H9 (cell line): Measurements from ENCODE around the gene PLXNA4. TPM values are rescaled to one million over a fixed set of nuclear protein-coding genes. Genes with fewer than 3 reads are reported as not detected.

Source experiments
- DNase-seq: peaks from one replicate; pipeline ENCODE4 v3.0.0-alpha.2; 2017
- H2AFZ ChIP-seq: one replicate; pipeline ENCODE4 v1.6.1; 2013; ENCODE audit warnings: mild to moderate bottlenecking, low read length, control low read depth, moderate library complexity
- H2AK5ac ChIP-seq: 2 replicates; pipeline ENCODE4 v1.6.1; 2013; ENCODE audit warnings: low read length, control low read depth, mixed read lengths; ENCODE audit not compliant: insufficient read length
- H2BK120ac ChIP-seq: one replicate; pipeline ENCODE4 v1.6.1; 2013; ENCODE audit warnings: low read depth, mild to moderate bottlenecking, low read length, control low read depth, inconsistent platforms; ENCODE audit not compliant: poor library complexity, severe bottlenecking
- H2BK12ac ChIP-seq: 2 replicates; pipeline ENCODE4 v1.6.1; 2013; ENCODE audit warnings: low read length, control low read depth, mixed read lengths, low read depth; ENCODE audit not compliant: insufficient read length
- H2BK15ac ChIP-seq: 2 replicates; pipeline ENCODE4 v1.6.1; 2013; ENCODE audit warnings: low read depth, low read length, control low read depth
- H2BK20ac ChIP-seq: one replicate; pipeline ENCODE4 v1.6.1; 2013; ENCODE audit warnings: low read depth, mild to moderate bottlenecking, low read length, control low read depth, inconsistent platforms; ENCODE audit not compliant: poor library complexity, severe bottlenecking
- H2BK5ac ChIP-seq: 2 replicates; pipeline ENCODE4 v1.6.1; 2013; ENCODE audit warnings: low read length, control low read depth, mixed read lengths; ENCODE audit not compliant: insufficient read length
- H3K14ac ChIP-seq: 2 replicates; pipeline ENCODE4 v1.6.1; 2013; ENCODE audit warnings: low read length, control low read depth; ENCODE audit not compliant: insufficient read depth
- H3K18ac ChIP-seq: 2 replicates; pipeline ENCODE4 v1.6.1; 2013; ENCODE audit warnings: low read depth, mild to moderate bottlenecking, mixed read lengths, low read length, control low read depth; ENCODE audit not compliant: insufficient read length
- H3K23ac ChIP-seq: 2 replicates; pipeline ENCODE4 v1.6.1; 2013; ENCODE audit warnings: low read length, control low read depth, mixed read lengths, low read depth; ENCODE audit not compliant: insufficient read length
- H3K23me2 ChIP-seq: 2 replicates; pipeline ENCODE4 v1.6.1; 2013; ENCODE audit warnings: low read depth, mild to moderate bottlenecking, mixed read lengths, low read length, control low read depth; ENCODE audit not compliant: insufficient read length, poor library complexity, severe bottlenecking
- H3K27ac ChIP-seq: 2 replicates; pipeline ENCODE4 v1.5.1; 2013; ENCODE audit warnings: low read length, control low read depth, mixed read lengths, low read depth; ENCODE audit not compliant: insufficient read length
- H3K27me3 ChIP-seq: 2 replicates; pipeline ENCODE4 v1.6.1; 2013; ENCODE audit warnings: low read length, control low read depth, inconsistent platforms; ENCODE audit not compliant: insufficient read depth
- H3K4ac ChIP-seq: 2 replicates; pipeline ENCODE4 v1.6.1; 2013; ENCODE audit warnings: low read depth, mild to moderate bottlenecking, control low read depth, inconsistent platforms, low read length, moderate library complexity
- H3K4me1 ChIP-seq: 2 replicates; pipeline ENCODE4 v1.6.1; 2013; ENCODE audit warnings: low read length, control low read depth, inconsistent platforms; ENCODE audit not compliant: insufficient read depth
- H3K4me2 ChIP-seq: 2 replicates; pipeline ENCODE4 v1.6.1; 2013; ENCODE audit warnings: low read length, control low read depth, mixed read lengths; ENCODE audit not compliant: insufficient read length, insufficient read depth
- H3K56ac ChIP-seq: 2 replicates; pipeline ENCODE4 v1.6.1; 2013; ENCODE audit warnings: low read depth, mild to moderate bottlenecking, mixed read lengths, low read length, control low read depth; ENCODE audit not compliant: insufficient read length
- H3K79me1 ChIP-seq: 2 replicates; pipeline ENCODE4 v1.6.1; 2013; ENCODE audit warnings: low read depth, mild to moderate bottlenecking, moderate library complexity, low read length, control low read depth, inconsistent platforms; ENCODE audit not compliant: insufficient read depth, poor library complexity, severe bottlenecking
- H3K79me2 ChIP-seq: 2 replicates; pipeline ENCODE4 v1.6.1; 2013; ENCODE audit warnings: low read length, control low read depth, inconsistent platforms; ENCODE audit not compliant: insufficient read depth
- H3K9ac ChIP-seq: 2 replicates; pipeline ENCODE4 v1.6.1; 2013; ENCODE audit warnings: low read length, control low read depth, mixed read lengths; ENCODE audit not compliant: insufficient read length; ENCODE audit errors: extremely low read depth
- H3K9me3 ChIP-seq: one replicate; pipeline ENCODE4 v1.6.1; 2013; ENCODE audit warnings: low read depth, low read length, inconsistent platforms; ENCODE audit not compliant: control insufficient read depth
- H3T11ph ChIP-seq: one replicate; pipeline ENCODE4 v1.6.1; 2013; ENCODE audit warnings: mild to moderate bottlenecking, low read length, control low read depth, inconsistent platforms
- H4K20me1 ChIP-seq: one replicate; pipeline ENCODE4 v1.6.1; 2013; ENCODE audit not compliant: control insufficient read depth, insufficient read length, insufficient read depth
- H4K5ac ChIP-seq: 2 replicates; pipeline ENCODE4 v1.6.1; 2013; ENCODE audit warnings: low read depth, mild to moderate bottlenecking, mixed read lengths, low read length, control low read depth; ENCODE audit not compliant: insufficient read length
- H4K8ac ChIP-seq: replicated peaks from 2 replicates; pipeline ENCODE4 v1.6.1; 2013; ENCODE audit warnings: low read length, control low read depth, mixed read lengths, low read depth; ENCODE audit not compliant: insufficient read length
- H4K91ac ChIP-seq: 2 replicates; pipeline ENCODE4 v1.6.1; 2013; ENCODE audit warnings: low read depth, mild to moderate bottlenecking, moderate library complexity, mixed read lengths, low read length, control low read depth; ENCODE audit not compliant: insufficient read length
- H3K27ac Mint-ChIP-seq, 3 experiments: 2 replicates in 2 of 3; 3 replicates in 1 of 3; pipeline ENCODE4 v1.8.0; 2020 to 2021; ENCODE audit warnings: mixed read lengths in 3 of 3, mild to moderate bottlenecking in 1 of 3, moderate library complexity in 1 of 3
- H3K27me3 Mint-ChIP-seq: 2 replicates; pipeline ENCODE4 v1.8.0; 2021; ENCODE audit warnings: low read depth, mild to moderate bottlenecking, moderate library complexity, mixed read lengths
- H3K36me3 Mint-ChIP-seq, 3 experiments: 2 replicates in 2 of 3; 3 replicates in 1 of 3; pipeline ENCODE4 v1.8.0; 2020 to 2021; ENCODE audit warnings: low read depth in 3 of 3, mixed read lengths in 3 of 3; ENCODE audit not compliant: insufficient read depth in 1 of 3
- H3K4me1 Mint-ChIP-seq, 2 experiments: 2 replicates each; pipeline ENCODE4 v1.8.0; 2020; ENCODE audit warnings: mixed read lengths in 2 of 2
- H3K4me3 Mint-ChIP-seq, 2 experiments: 2 replicates in 1 of 2; 3 replicates in 1 of 2; pipeline ENCODE4 v1.8.0; 2020 to 2021; ENCODE audit warnings: mild to moderate bottlenecking in 2 of 2, mixed read lengths in 2 of 2, moderate library complexity in 1 of 2
- H3K9me3 Mint-ChIP-seq, 2 experiments: 2 replicates in 1 of 2; 3 replicates in 1 of 2; pipeline ENCODE4 v1.8.0; 2020; ENCODE audit warnings: mild to moderate bottlenecking in 2 of 2, mixed read lengths in 2 of 2, moderate library complexity in 1 of 2
- CTCF ChIP-seq: fragments of 200-600 bp; sonication (generic); conservative IDR thresholded peaks from 3 replicates; pipeline ENCODE4 v1.8.0; 2021; ENCODE audit warnings: antibody characterized with exemption, mild to moderate bottlenecking
- WGBS: extraction: QIAGEN DNeasy Blood & Tissue Kit; methylation state at CpG from one replicate; pipeline ENCODE4 v1.1.7; 2013; ENCODE audit warnings: missing lambda C conversion rate, low lambda C conversion rate, mixed read lengths; ENCODE audit not compliant: insufficient read length; ENCODE audit errors: extremely low coverage; 5-methylcytosine and 5-hydroxymethylcytosine counted together
- total RNA-seq: library from RNA; stranded (reverse); gene quantifications from 2 replicates; pipeline ENCODE4 v1.2.1, GENCODE V29; 2021

Gene PLXNA4
- total RNA-seq, 1 experiment from 2014 or later, result 0.35 TPM

DNA sequence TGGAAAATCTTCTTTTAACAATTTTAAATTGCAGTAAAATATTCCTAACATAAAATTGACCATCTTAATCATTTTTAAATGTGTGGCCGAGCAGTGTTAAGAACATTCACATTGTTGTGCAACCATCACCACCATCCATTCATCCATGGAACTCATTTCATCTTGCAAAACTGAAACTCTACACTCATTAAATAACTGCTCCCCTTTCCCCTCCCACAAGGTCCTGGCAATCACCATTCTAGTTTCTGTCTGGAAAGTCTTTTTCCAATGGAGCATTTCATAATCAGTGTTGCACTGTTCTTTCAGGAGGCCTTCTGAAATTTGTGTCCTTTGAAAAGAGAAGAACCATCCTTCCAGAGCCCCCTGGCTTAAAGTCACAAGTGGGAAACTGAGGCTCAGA, 233.1 kb downstream of the PLXNA4 start:
- H3K9me3 Mint-ChIP-seq, result no peaks in the 10 kb centered on the region
- H3K4me1 ChIP-seq, result no peaks in the 10 kb centered on the region
- DNase-seq, result no peak
- no peak overlapping the region for H2AK5ac ChIP-seq
- H2BK12ac ChIP-seq, result no peak overlapping the region
- H3K79me1 ChIP-seq, result no peaks in the 10 kb centered on the region
- no peak overlapping the region for H4K8ac ChIP-seq
- WGBS, result no CpG with 5 or more reads among the region's 1 CpG
- no peak overlapping the region for H3K4me2 ChIP-seq
- H3K9ac ChIP-seq, result no peak overlapping the region
- H2BK5ac ChIP-seq, result no peak overlapping the region
- H2BK20ac ChIP-seq, result no peak overlapping the region
- H3K56ac ChIP-seq, result no peak overlapping the region
- peaks cover 10% of the 10 kb centered on the region for H3K27me3 Mint-ChIP-seq
- H3K36me3 Mint-ChIP-seq, result no peaks in the 10 kb centered on the region
- H4K91ac ChIP-seq, result no peak overlapping the region
- no peaks in the 10 kb centered on the region for H3K27me3 ChIP-seq
- no peak for TF ChIP-seq CTCF
- no peaks in the 10 kb centered on the region for H4K20me1 ChIP-seq
- no peak overlapping the region for H2BK15ac ChIP-seq
- H3K23me2 ChIP-seq, result no peaks in the 10 kb centered on the region
- no peak overlapping the region for H3K23ac ChIP-seq
- no peaks in the 10 kb centered on the region for H3K9me3 ChIP-seq
- no peak overlapping the region for H2BK120ac ChIP-seq
- no peak overlapping the region for H3T11ph ChIP-seq
- no peak overlapping the region for H3K27ac Mint-ChIP-seq
- H3K14ac ChIP-seq, result no peak overlapping the region
- no peak overlapping the region for H3K18ac ChIP-seq
- H3K4ac ChIP-seq, result no peak overlapping the region
- H3K79me2 ChIP-seq, result no peaks in the 10 kb centered on the region
- H4K5ac ChIP-seq, result no peak overlapping the region
- no peak overlapping the region for H2AFZ ChIP-seq
- peaks cover 11 to 12% of the 10 kb centered on the region in 2 experiments for H3K4me1 Mint-ChIP-seq
- no peak overlapping the region for H3K4me3 Mint-ChIP-seq
- no peak overlapping the region for H3K27ac ChIP-seq
